ENCODE measurements around the gene TWF2. TPM values are rescaled to one million over a fixed set of nuclear protein-coding genes. Genes with fewer than 3 reads are reported as not detected.
A peak's percentile ranks its signal among the peaks of the same experiment; 100 is the strongest.

Gene TWF2
- polyA plus RNA-seq, 2 of the 4 experiments (the other 2 are of a cell fraction) = 36.8 to 53.6 TPM

GRCh38 chr3:52205727-52206372 is 33.1 kb downstream of the TWF2 start:
- FAIRE-seq (no peak), DNase-seq (ENCODE audit: low read depth in 1 of 2, low spot score in 1 of 2) (no peak), ATAC-seq (no peak)
- ChIA-PET POLR2A (no interaction called here), CTCF (interaction anchor here (1.0 to 13.3 kb wide), 3 partner anchors 9 to 48 kb away, joined by 4 to 119 read pairs (median 6); partner anchors contain the start of gene TLR9)
- peaks cover 10% of the 10 kb centered on the region for H3K4me1 ChIP-seq
- H3K27ac ChIP-seq = no peak overlapping the region
- TF ChIP-seq MAFK (IDR thresholded peaks at IDR 0.05; ENCODE audit: partially characterized antibody) = peak; percentile 59
- no peak for TF ChIP-seq RCOR1 (IDR thresholded peaks at IDR 0.05; ENCODE audit: low read depth, low read length)
- TF ChIP-seq HOXA7 (CRISPR knock-in tag; IDR thresholded peaks at IDR 0.05) = no peak
- TF ChIP-seq RFX5 (IDR thresholded peaks at IDR 0.05) = no peak
- 86% methylated on average over 6 of the region's 6 CpGs for WGBS (ENCODE audit: missing lambda C conversion rate)
- no peak overlapping the region for H3K4me3 ChIP-seq
- no peak overlapping the region for H3K4me2 ChIP-seq
- no peaks in the 10 kb centered on the region for H3K9me3 ChIP-seq

- no peak overlapping the region for H3K27ac ChIP-seq
- no peak overlapping the region for H3K4me3 ChIP-seq
- WGBS (ENCODE audit: missing lambda C conversion rate) = 78% methylated on average over 10 of the region's 10 CpGs
- POLR2A ChIA-PET = no interaction called here
- CTCF ChIA-PET = interaction anchor here (0.9 to 13.3 kb wide), 3 partner anchors 17 to 203 kb away, joined by 3 to 119 read pairs (median 6); partner anchors contain the start of gene TLR9
- peaks cover 1% of the 10 kb centered on the region; the same call in 2 of the 3 replicates for H3K4me1 ChIP-seq
- DNase-seq (ENCODE audit: low read depth in 1 of 2, low spot score in 1 of 2) (no peak), FAIRE-seq (no peak), ATAC-seq (no peak)
- no peak overlapping the region for H3K4me2 ChIP-seq
- TF ChIP-seq MAFK (IDR thresholded peaks at IDR 0.05; ENCODE audit: partially characterized antibody) (no peak), HOXB13 (CRISPR knock-in tag; IDR thresholded peaks at IDR 0.05; ENCODE audit: low read depth) (no peak), HOXA7 (CRISPR knock-in tag; IDR thresholded peaks at IDR 0.05) (no peak), KDM5A (IDR thresholded peaks at IDR 0.05) (no peak), REST (IDR thresholded peaks at IDR 0.05) (no peak), EHF (CRISPR knock-in tag; IDR thresholded peaks at IDR 0.05) (no peak), POLR2A (IDR thresholded peaks at IDR 0.05; ENCODE audit: low read length) (no peak), JUN (IDR thresholded peaks at IDR 0.05) (no peak), TFCP2L1 (CRISPR knock-in tag; IDR thresholded peaks at IDR 0.05) (no peak), GATA3 (IDR thresholded peaks at IDR 0.05; ENCODE audit: borderline replicate concordance) (no peak), NFE2L2 (conservative IDR thresholded peaks at IDR 0.05; ENCODE audit: low read length) (no peak)
- H3K9me3 ChIP-seq = no peaks in the 10 kb centered on the region
These were observed 34.5 kb downstream of the TWF2 start for GRCh38 chr3:52204337-52205073.

- Histone ChIP-seq H3K4me1 (peaks cover 7% of the 10 kb centered on the region; the same call in 2 of the 3 replicates), H3K27ac (no peak overlapping the region), H3K9me3 (no peaks in the 10 kb centered on the region), H3K4me2 (no peak overlapping the region), H3K4me3 (no peak overlapping the region)
- no peak for TF ChIP-seq EP300 (IDR thresholded peaks at IDR 0.05)
- no peak for TF ChIP-seq POLR2A (IDR thresholded peaks at IDR 0.05; ENCODE audit: low read length)
- TF ChIP-seq JUN (IDR thresholded peaks at IDR 0.05) = no peak
- no peak for TF ChIP-seq CEBPB (IDR thresholded peaks at IDR 0.05)
- no peak for TF ChIP-seq HOXB13 (CRISPR knock-in tag; IDR thresholded peaks at IDR 0.05; ENCODE audit: low read depth)
- no peak for TF ChIP-seq CHD2 (IDR thresholded peaks at IDR 0.05; ENCODE audit: low read length, partially characterized antibody)
- no peak for TF ChIP-seq USF2 (IDR thresholded peaks at IDR 0.05)
- TF ChIP-seq REST (IDR thresholded peaks at IDR 0.05) = no peak
- no peak for TF ChIP-seq MAX (IDR thresholded peaks at IDR 0.05)
- no peak for TF ChIP-seq GATA3 (IDR thresholded peaks at IDR 0.05; ENCODE audit: borderline replicate concordance)
- TF ChIP-seq CBX2 (IDR thresholded peaks at IDR 0.05; ENCODE audit: borderline replicate concordance, low read depth) = no peak
- no peak for TF ChIP-seq BHLHE40 (IDR thresholded peaks at IDR 0.05; ENCODE audit: low read depth, low read length)
- no peak for TF ChIP-seq CHD4 (IDR thresholded peaks at IDR 0.05; ENCODE audit: borderline replicate concordance)
- TF ChIP-seq KDM1A (IDR thresholded peaks at IDR 0.05; ENCODE audit: low read depth) = no peak
- no peak for TF ChIP-seq ZSCAN20 (CRISPR knock-in tag; IDR thresholded peaks at IDR 0.05)
- TF ChIP-seq MAZ (IDR thresholded peaks at IDR 0.05; ENCODE audit: borderline replicate concordance, low read depth, low read length) = no peak
- TF ChIP-seq SREBF2 (IDR thresholded peaks at IDR 0.05) = no peak
- WGBS (ENCODE audit: missing lambda C conversion rate) = 79% methylated on average over 1 of the region's 1 CpG
- FAIRE-seq = no peak
- ChIA-PET CTCF (interaction anchor here (0.6 to 13.3 kb wide), 2 partner anchors 17 to 39 kb away, joined by 4 to 119 read pairs; partner anchors contain the start of gene TLR9), POLR2A (interaction anchor here (1.2 kb wide), 1 partner anchor 49 kb away, joined by 3 read pairs; the partner anchor contains the start of gene POC1A)
- no peak for DNase-seq (ENCODE audit: low read depth in 1 of 2, low spot score in 1 of 2)
- no peak for ATAC-seq
These were observed 35.3 kb downstream of the TWF2 start for GRCh38 chr3:52203701-52204100.

All from A549 (cell line).